GM13976 (cell line): ENCODE measurements around the gene LCLAT1.

Experiments
- DNase-seq: peaks from one replicate; pipeline ENCODE4 v3.0.0; 2012; ENCODE audit warnings: low spot score
- CTCF ChIP-seq: IDR thresholded peaks from 2 replicates; pipeline ENCODE4 v1.5.1; 2012; ENCODE audit warnings: borderline replicate concordance, mild to moderate bottlenecking; ENCODE audit not compliant: insufficient read depth; ENCODE audit errors: extremely low read depth, missing control alignments, control extremely low read depth
- in situ Hi-C: fragments of 300-500 bp; cut with MboI; formaldehyde crosslinking; loops from one replicate; pipeline ENCODE4 v1.12.0; 2022; ENCODE audit warnings: low sequenced_read_pairs, mixed read lengths, inconsistent platforms; ENCODE audit not compliant: unreplicated experiment

The LCLAT1 gene

DNA sequence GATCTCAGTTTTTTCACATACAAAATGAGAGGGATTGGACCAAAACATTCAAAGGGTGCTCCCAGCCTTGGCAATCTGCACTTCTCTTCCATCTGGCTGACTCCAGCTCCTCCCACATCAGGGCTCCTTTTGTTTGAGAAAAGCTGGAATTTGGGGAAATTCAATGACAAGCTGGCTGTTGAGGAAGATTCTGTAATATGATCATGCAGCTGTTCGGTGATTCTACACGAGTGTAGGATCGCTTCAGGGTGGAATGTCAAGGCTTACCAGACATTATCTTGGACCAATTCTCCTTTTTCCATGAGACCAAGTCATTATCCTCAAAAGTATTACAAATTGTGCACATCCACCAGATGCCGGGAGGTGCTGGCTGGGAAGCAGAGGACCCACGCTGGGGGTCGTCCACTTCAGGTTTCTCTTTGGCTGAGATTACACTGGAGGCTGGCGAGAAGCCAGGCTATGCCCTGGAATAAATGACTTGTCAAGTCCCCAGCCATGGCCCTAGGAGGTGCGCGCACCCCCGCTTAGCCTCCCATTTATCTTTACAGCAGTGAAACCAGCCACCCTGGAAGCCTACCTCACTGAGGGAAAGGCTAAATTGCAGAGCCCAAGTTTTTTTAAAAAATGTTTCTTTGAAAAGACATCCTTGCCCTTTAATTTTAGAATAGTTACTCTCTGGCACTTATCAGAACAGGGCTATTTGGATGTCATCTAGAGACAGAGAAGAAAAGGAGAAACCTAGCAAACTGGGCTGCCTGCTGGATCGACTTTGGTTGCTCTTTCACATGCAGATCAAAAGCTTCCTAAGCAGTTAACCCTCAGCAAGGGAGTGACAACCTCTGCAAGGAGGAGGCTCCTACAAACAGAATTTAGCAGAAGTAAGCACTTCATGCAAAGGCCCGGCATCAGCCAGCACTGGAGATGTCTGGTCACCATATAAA lies 42.5 kb upstream of the LCLAT1 start:
- in situ Hi-C loops, result no loop called here
- TF ChIP-seq CTCF, result no peak
- DNase-seq, result no peak

GRCh38 chr2:30405260-30405605 lies 41.8 kb upstream of the LCLAT1 start:
- DNase-seq, result no peak
- no peak for TF ChIP-seq CTCF
- in situ Hi-C loops, result no loop called here

DNA sequence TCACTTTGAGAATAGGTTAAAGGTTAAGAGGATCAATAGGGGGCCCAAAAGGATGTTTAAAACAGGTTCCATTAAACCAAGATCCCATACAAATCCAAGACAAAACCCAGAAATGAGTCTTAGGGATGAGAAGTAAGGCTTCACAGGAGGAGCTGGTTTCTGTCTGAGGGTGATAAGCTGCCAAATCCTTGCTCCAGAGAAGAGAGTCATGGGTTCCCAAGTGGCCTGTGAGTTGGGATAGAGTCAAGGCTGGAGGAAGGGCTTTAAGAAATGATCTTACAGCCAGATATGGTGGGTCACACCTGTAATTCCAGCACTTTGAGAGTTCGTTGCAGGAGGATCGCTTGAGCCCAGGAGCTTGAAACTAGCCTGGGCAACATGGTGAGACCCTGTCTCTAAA lies 40.2 kb upstream of the LCLAT1 start:
- TF ChIP-seq CTCF, result no peak
- no peak for DNase-seq
- in situ Hi-C loops, result no loop called here

DNA sequence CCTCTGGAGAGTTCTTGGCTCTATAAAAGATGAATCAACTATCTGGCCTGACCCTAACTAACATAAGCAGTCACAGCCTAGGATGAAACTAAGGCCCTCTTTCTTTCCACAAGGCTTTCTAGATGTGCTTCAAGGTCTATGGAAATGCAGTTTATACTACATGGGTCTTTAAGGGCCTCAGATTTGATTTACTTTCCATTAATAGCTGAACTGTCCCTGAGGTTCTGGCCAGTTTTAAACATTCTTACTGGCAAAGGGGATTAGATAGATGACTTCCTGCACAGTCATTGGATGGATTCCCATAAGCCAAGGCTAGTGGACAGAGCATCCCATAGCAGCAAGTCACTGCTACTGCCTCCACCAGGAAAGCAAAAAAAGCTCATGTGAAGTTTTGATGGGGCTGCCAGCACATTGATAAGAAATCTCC lies 38.1 kb upstream of the LCLAT1 start:
- DNase-seq, result no peak
- in situ Hi-C loops, result no loop called here
- no peak for TF ChIP-seq CTCF

GRCh38 chr2:30410217-30410616 lies 36.8 kb upstream of the LCLAT1 start:
- in situ Hi-C loops, result no loop called here
- TF ChIP-seq CTCF, result no peak
- no peak for DNase-seq

DNA sequence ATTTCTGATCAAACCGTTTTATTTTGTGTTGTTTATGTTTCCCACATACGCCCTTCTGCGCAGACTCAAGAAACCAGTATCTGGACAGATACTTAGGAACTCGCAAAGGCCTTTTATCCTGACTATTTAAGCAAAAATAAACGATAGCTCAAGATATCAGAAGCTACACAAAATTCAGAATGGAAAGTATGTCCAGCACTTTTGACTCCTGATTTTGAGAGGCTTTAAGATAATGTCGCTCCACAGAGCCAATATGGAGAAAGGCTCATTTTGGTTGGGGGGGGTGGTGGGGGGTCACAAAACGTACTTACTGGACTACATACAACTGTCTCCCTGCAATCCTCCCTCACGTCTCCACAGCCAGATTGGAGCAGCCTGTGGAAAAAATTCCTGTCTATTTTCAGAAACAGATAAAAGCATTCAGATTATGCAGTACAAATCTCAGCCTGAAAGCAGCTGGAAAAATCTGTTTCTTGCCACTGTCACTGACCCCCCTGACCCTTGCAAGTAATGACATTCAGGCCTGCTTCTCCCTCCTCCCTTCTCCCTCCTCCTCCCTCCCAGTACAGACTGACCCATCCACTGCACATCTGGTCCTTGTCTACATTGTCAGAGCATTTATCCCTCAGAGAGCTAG lies 34.9 kb upstream of the LCLAT1 start:
- no peak for DNase-seq
- in situ Hi-C loops, result no loop called here
- no peak for TF ChIP-seq CTCF
